ENCODE results near the gene UBAC1. TPM values are rescaled to one million over a fixed set of nuclear protein-coding genes. Genes with fewer than 3 reads are reported as not detected.

The UBAC1 gene
- total and polyA plus RNA-seq, 11 donors, result 71.1 to 140 (median 100) TPM

- DNase-seq (no peak), ATAC-seq (no peak)
- peak overlapping the region in 9 of 12 donors; percentile 4 to 81 (median 75) for H3K27ac ChIP-seq
- H3K4me3 ChIP-seq, result peak overlapping the region in 11 of 12 donors; percentile 57 to 84 (median 65)
- H3K27me3 ChIP-seq, result no peaks in the 10 kb centered on the region
- H3K9me3 ChIP-seq, result no peaks in the 10 kb centered on the region
- TF ChIP-seq CTCF (IDR thresholded peaks at IDR 0.05), result no peak
- no peak for TF ChIP-seq POLR2A (IDR thresholded peaks at IDR 0.05)
- WGBS, 4 donors, result 72 to 74% (median 73%) methylated on average over 23 of the region's 23 CpGs
- intact Hi-C loops (cut with DNase I), result loop anchor here in 6 of 10 donors (2.0 to 10.0 kb wide), 6 partner anchors 38 to 201 kb away; partner anchors contain the start of genes UBAC1 (in 2 of the 6) and KCNT1 (in 1 of the 6)
- peaks cover 0 to 56% (median 39%) of the 10 kb centered on the region in 12 donors for H3K4me1 ChIP-seq
- H3K36me3 ChIP-seq, result peaks cover 0 to 3% (median 0%) of the 10 kb centered on the region in 9 donors
Observed at GRCh38 chr9:135905380-135906258, 55.6 kb downstream of the UBAC1 start.

GRCh38 chr9:135903786-135904520 is 57.2 kb downstream of the UBAC1 start:
- H3K27ac ChIP-seq, result no peak overlapping the region
- H3K4me3 ChIP-seq, result no peak overlapping the region
- WGBS, 4 donors, result 94 to 96% (median 95%) methylated on average over 16 of the region's 16 CpGs
- DNase-seq, result no peak
- no peaks in the 10 kb centered on the region for H3K36me3 ChIP-seq
- H3K4me1 ChIP-seq, result peaks cover 0 to 55% (median 33%) of the 10 kb centered on the region in 12 donors
- intact Hi-C loops (cut with DNase I), result loop anchor here in 3 of 10 donors (5.0 to 10.0 kb wide), 2 partner anchors 37 to 199 kb away; partner anchors contain the start of gene KCNT1 (in 1 of the 3)
- no peaks in the 10 kb centered on the region for H3K27me3 ChIP-seq
- H3K9me3 ChIP-seq, result peaks cover 0 to 1% (median 0%) of the 10 kb centered on the region in 12 donors
- ATAC-seq, result no peak
- TF ChIP-seq CTCF (IDR thresholded peaks at IDR 0.05), result no peak
- no peak for TF ChIP-seq POLR2A (IDR thresholded peaks at IDR 0.05)

- Histone ChIP-seq H3K27me3 (no peaks in the 10 kb centered on the region), H3K4me1 (peaks cover 0 to 51% (median 27%) of the 10 kb centered on the region in 12 donors), H3K27ac (no peak overlapping the region), H3K36me3 (no peaks in the 10 kb centered on the region), H3K4me3 (no peak overlapping the region), H3K9me3 (peaks cover 0 to 7% (median 0%) of the 10 kb centered on the region in 12 donors)
- intact Hi-C loops (cut with DNase I), result loop anchor here in 3 of 10 donors (5.0 to 10.0 kb wide), 2 partner anchors 36 to 199 kb away; partner anchors contain the start of gene KCNT1 (in 1 of the 3)
- no peak for ATAC-seq
- no peak for DNase-seq
- 30 to 38% (median 33%) methylated on average over 3 of the region's 3 CpGs for WGBS, 4 donors
- TF ChIP-seq POLR2A (IDR thresholded peaks at IDR 0.05) (no peak), CTCF (IDR thresholded peaks at IDR 0.05) (no peak)
Observed at GRCh38 chr9:135903358-135903656, 57.9 kb downstream of the UBAC1 start.
